CD8-positive, alpha-beta memory T cell (primary cell): ENCODE measurements around the gene MNAT1. TPM values are rescaled to one million over a fixed set of nuclear protein-coding genes. Genes with fewer than 3 reads are reported as not detected.
A peak's percentile ranks its signal among the peaks of the same experiment; 100 is the strongest.
"Not testable (repeated sequence)": the region's sequence is repeated elsewhere in the genome, so short reads cannot be mapped to it uniquely, and the experiment has no call there.

ENCODE experiments used
- CTCF ChIA-PET: fragments of 350-600 bp; sonication (Branson Sonifier 250); formaldehyde crosslinking; loops from one replicate; lab custom pipeline; 2021; ENCODE audit warnings: antibody characterized with exemption; lab: Charles Lee
- POLR2A ChIA-PET: fragments of 350-600 bp; sonication (Branson Sonifier 250); formaldehyde crosslinking; loops from one replicate; lab custom pipeline; 2021; ENCODE audit warnings: antibody characterized with exemption; lab: Charles Lee
- DNase-seq, 5 donors: peaks; one replicate each; pipeline versions ENCODE4 v3.0.0 to v3.0.0-alpha.2; 2020 to 2022; ENCODE audit warnings: mixed read lengths in 1 of 5
- H3K27ac ChIP-seq: one replicate; pipeline ENCODE4 v1.7.0; 2013; ENCODE audit warnings: low read depth, mild to moderate bottlenecking, low read length, moderate library complexity
- H3K27me3 ChIP-seq: 2 replicates; pipeline ENCODE4 v1.7.0; 2013; ENCODE audit warnings: low read length, mild to moderate bottlenecking; ENCODE audit not compliant: insufficient read depth, poor library complexity, severe bottlenecking
- H3K36me3 ChIP-seq: 2 replicates; pipeline ENCODE4 v1.7.0; 2013; ENCODE audit warnings: mild to moderate bottlenecking, low read length, moderate library complexity; ENCODE audit not compliant: insufficient read depth
- H3K4me1 ChIP-seq: 2 replicates; pipeline ENCODE4 v1.7.0; 2013; ENCODE audit warnings: mild to moderate bottlenecking, low read length, moderate library complexity; ENCODE audit not compliant: insufficient read depth
- H3K4me3 ChIP-seq: 2 replicates; pipeline ENCODE4 v1.7.0; 2013; ENCODE audit warnings: mild to moderate bottlenecking, low read length
- H3K9me3 ChIP-seq: 2 replicates; pipeline ENCODE4 v1.7.0; 2013; ENCODE audit warnings: mild to moderate bottlenecking, low read length
- H3K27ac Mint-ChIP-seq, 8 donors: one replicate each; pipeline ENCODE4 v1.8.0; 2020 to 2021; ENCODE audit warnings: mixed read lengths in 8 of 8, mild to moderate bottlenecking in 6 of 8, inconsistent platforms in 3 of 8, moderate library complexity in 3 of 8
- H3K27me3 Mint-ChIP-seq, 2 donors: one replicate each; pipeline ENCODE4 v1.8.0; 2020 to 2021; ENCODE audit warnings: mixed read lengths in 2 of 2, mild to moderate bottlenecking in 1 of 2, moderate library complexity in 1 of 2
- H3K36me3 Mint-ChIP-seq, 3 donors: one replicate each; pipeline ENCODE4 v1.8.0; 2020 to 2021; ENCODE audit warnings: mixed read lengths in 3 of 3, inconsistent platforms in 1 of 3, mild to moderate bottlenecking in 1 of 3
- H3K4me1 Mint-ChIP-seq, 3 donors: one replicate each; pipeline ENCODE4 v1.8.0; 2020 to 2021; ENCODE audit warnings: mixed read lengths in 3 of 3, inconsistent platforms in 1 of 3, mild to moderate bottlenecking in 1 of 3
- H3K4me3 Mint-ChIP-seq, 7 donors: one replicate each; pipeline ENCODE4 v1.8.0; 2020 to 2021; ENCODE audit warnings: mixed read lengths in 7 of 7, mild to moderate bottlenecking in 6 of 7, moderate library complexity in 4 of 7, inconsistent platforms in 2 of 7
- H3K9me3 Mint-ChIP-seq, 5 donors: one replicate each; pipeline ENCODE4 v1.8.0; 2020 to 2022; ENCODE audit warnings: mixed read lengths in 5 of 5, mild to moderate bottlenecking in 3 of 5, moderate library complexity in 2 of 5, inconsistent platforms in 1 of 5
- polyA plus RNA-seq: library from polyadenylated mRNA; unstranded; fragments of 300-500 nt; fragmentation: Illumina TruSeq; gene quantifications from one replicate; pipeline ENCODE4 v1.2.3, GENCODE V29; 2021
- total RNA-seq, 2 experiments: library from RNA; stranded (reverse); gene quantifications; one replicate each; pipeline ENCODE4 v1.2.3, GENCODE V29; 2021

MNAT1 gene
- total and polyA plus RNA-seq, 3 experiments from 2014 or later = 16.0 to 47.8 (median 37.1) TPM

- no peaks in the 10 kb centered on the region for H3K4me1 Mint-ChIP-seq
- ChIA-PET POLR2A (no interaction called here), CTCF (no interaction called here)
- H3K36me3 Mint-ChIP-seq = peaks cover 20 to 42% (median 33%) of the 10 kb centered on the region in 3 donors
- no peak overlapping the region for H3K4me3 Mint-ChIP-seq
- no peaks in the 10 kb centered on the region for H3K4me1 ChIP-seq
- H3K27me3 ChIP-seq = no peaks in the 10 kb centered on the region
- H3K27ac ChIP-seq = no peak overlapping the region
- DNase-seq = no peak
- no peaks in the 10 kb centered on the region for H3K9me3 ChIP-seq
- H3K36me3 ChIP-seq = peaks cover 4% of the 10 kb centered on the region
- H3K9me3 Mint-ChIP-seq = peaks cover 5 to 12% (median 11%) of the 10 kb centered on the region in 5 donors
- no peak overlapping the region for H3K27ac Mint-ChIP-seq
- no peaks in the 10 kb centered on the region for H3K27me3 Mint-ChIP-seq
- no peak overlapping the region for H3K4me3 ChIP-seq
Observed at GRCh38 chr14:60878121-60878520, 143.6 kb downstream of the MNAT1 start.

- ChIA-PET POLR2A (no interaction called here), CTCF (no interaction called here)
- Mint-ChIP-seq H3K27me3 (peaks cover 0 to under 1% of the 10 kb centered on the region in 2 donors), H3K9me3 (peaks cover 6 to 14% (median 13%) of the 10 kb centered on the region in 5 donors), H3K36me3 (peaks cover 22 to 46% (median 36%) of the 10 kb centered on the region in 3 donors), H3K4me1 (no peaks in the 10 kb centered on the region), H3K4me3 (no peak overlapping the region), H3K27ac (no peak overlapping the region)
- Histone ChIP-seq H3K9me3 (no peaks in the 10 kb centered on the region), H3K36me3 (peaks cover 4% of the 10 kb centered on the region), H3K4me3 (no peak overlapping the region), H3K27me3 (no peaks in the 10 kb centered on the region), H3K4me1 (no peaks in the 10 kb centered on the region), H3K27ac (no peak overlapping the region)
- no peak for DNase-seq
Observed at GRCh38 chr14:60878536-60878935, 144.0 kb downstream of the MNAT1 start.

GRCh38 chr14:60882219-60882618, 147.7 kb downstream of the MNAT1 start:
- H3K36me3 Mint-ChIP-seq = peaks cover 18 to 74% (median 65%) of the 10 kb centered on the region in 3 donors
- POLR2A ChIA-PET = no interaction called here
- peaks cover 5% of the 10 kb centered on the region for H3K9me3 ChIP-seq

GRCh38 chr14:60884134-60884533, 149.6 kb downstream of the MNAT1 start:
- no peak for DNase-seq
- CTCF ChIA-PET = no interaction called here
- no peak overlapping the region for H3K27ac Mint-ChIP-seq
- no peak overlapping the region for H3K4me3 ChIP-seq
- H3K4me1 Mint-ChIP-seq = peaks cover 6 to 9% (median 6%) of the 10 kb centered on the region in 3 donors
- peaks cover 18 to 77% (median 68%) of the 10 kb centered on the region in 3 donors for H3K36me3 Mint-ChIP-seq
- H3K9me3 ChIP-seq = peaks cover 5% of the 10 kb centered on the region
- peaks cover 35 to 48% (median 38%) of the 10 kb centered on the region in 5 donors for H3K9me3 Mint-ChIP-seq
- H3K27ac ChIP-seq = no peak overlapping the region
- POLR2A ChIA-PET = no interaction called here
- no peaks in the 10 kb centered on the region for H3K27me3 ChIP-seq
- H3K36me3 ChIP-seq = peaks cover 4% of the 10 kb centered on the region
- no peak overlapping the region for H3K4me3 Mint-ChIP-seq
- H3K4me1 ChIP-seq = no peaks in the 10 kb centered on the region
- peaks cover 0 to 1% of the 10 kb centered on the region in 2 donors for H3K27me3 Mint-ChIP-seq

More at GRCh38 chr14:60882219-60882618, 147.7 kb downstream of the MNAT1 start:
- no peaks in the 10 kb centered on the region for H3K27me3 ChIP-seq
- H3K4me3 Mint-ChIP-seq = no peak overlapping the region
- no peak overlapping the region for H3K4me3 ChIP-seq
- peaks cover 33 to 45% (median 35%) of the 10 kb centered on the region in 5 donors for H3K9me3 Mint-ChIP-seq
- H3K27ac ChIP-seq = no peak overlapping the region
- DNase-seq = no peak
- no peaks in the 10 kb centered on the region for H3K4me1 ChIP-seq
- CTCF ChIA-PET = no interaction called here
- H3K4me1 Mint-ChIP-seq = peaks cover 6 to 9% (median 6%) of the 10 kb centered on the region in 3 donors
- H3K36me3 ChIP-seq = peaks cover 4% of the 10 kb centered on the region
- peaks cover 0 to 1% of the 10 kb centered on the region in 2 donors for H3K27me3 Mint-ChIP-seq
- H3K27ac Mint-ChIP-seq = no peak overlapping the region

GRCh38 chr14:60890636-60891035, 156.1 kb downstream of the MNAT1 start:
- H3K4me3 Mint-ChIP-seq, POLR2A ChIA-PET, H3K4me1 ChIP-seq, H3K36me3 ChIP-seq, DNase-seq, H3K27me3 ChIP-seq, H3K27ac ChIP-seq, H3K9me3 ChIP-seq, H3K27me3 Mint-ChIP-seq, H3K4me3 ChIP-seq, CTCF ChIA-PET, H3K27ac Mint-ChIP-seq: not testable (repeated sequence)
- Mint-ChIP-seq H3K36me3 (peaks cover 1 to 28% (median 12%) of the 10 kb centered on the region in 3 donors), H3K9me3 (peaks cover 4 to 20% (median 8%) of the 10 kb centered on the region in 5 donors), H3K4me1 (peaks cover 26 to 37% (median 35%) of the 10 kb centered on the region in 3 donors)

GRCh38 chr14:60893911-60894310, 159.3 kb downstream of the MNAT1 start:
- Histone ChIP-seq H3K27me3 (no peaks in the 10 kb centered on the region), H3K36me3 (no peaks in the 10 kb centered on the region), H3K4me3 (no peak overlapping the region), H3K9me3 (no peaks in the 10 kb centered on the region), H3K4me1 (peaks cover 6% of the 10 kb centered on the region), H3K27ac (no peak overlapping the region)
- H3K27me3 Mint-ChIP-seq = peaks cover 0 to 1% of the 10 kb centered on the region in 2 donors
- H3K4me3 Mint-ChIP-seq = no peak overlapping the region
- POLR2A ChIA-PET = no interaction called here
- peaks cover 0 to 5% (median 2%) of the 10 kb centered on the region in 5 donors for H3K9me3 Mint-ChIP-seq
- peaks cover 1 to 13% (median 5%) of the 10 kb centered on the region in 3 donors for H3K36me3 Mint-ChIP-seq
- DNase-seq = no peak
- CTCF ChIA-PET = no interaction called here
- peak overlapping the region in 3 of 8 donors; percentile 23 to 48 (median 39) for H3K27ac Mint-ChIP-seq
- peaks cover 24 to 36% (median 31%) of the 10 kb centered on the region in 3 donors for H3K4me1 Mint-ChIP-seq

GRCh38 chr14:60904381-60904780, 169.8 kb downstream of the MNAT1 start:
- ChIA-PET CTCF (no interaction called here), POLR2A (no interaction called here)
- Histone ChIP-seq H3K4me3 (no peak overlapping the region), H3K4me1 (no peaks in the 10 kb centered on the region), H3K27me3 (no peaks in the 10 kb centered on the region), H3K36me3 (no peaks in the 10 kb centered on the region), H3K27ac (no peak overlapping the region), H3K9me3 (no peaks in the 10 kb centered on the region)
- Mint-ChIP-seq H3K36me3 (peaks cover 2 to 26% (median 8%) of the 10 kb centered on the region in 3 donors), H3K4me3 (no peak overlapping the region), H3K27me3 (no peaks in the 10 kb centered on the region), H3K27ac (no peak overlapping the region), H3K9me3 (peaks cover 0 to 5% (median 3%) of the 10 kb centered on the region in 5 donors), H3K4me1 (no peaks in the 10 kb centered on the region)
- DNase-seq = no peak

GRCh38 chr14:60905923-60906322, 171.4 kb downstream of the MNAT1 start:
- H3K4me1 Mint-ChIP-seq = no peaks in the 10 kb centered on the region
- no peak overlapping the region for H3K27ac ChIP-seq
- H3K36me3 ChIP-seq = no peaks in the 10 kb centered on the region
- H3K9me3 Mint-ChIP-seq = peaks cover 0 to 12% (median 7%) of the 10 kb centered on the region in 5 donors
- H3K4me1 ChIP-seq = no peaks in the 10 kb centered on the region
- peaks cover 2 to 25% (median 3%) of the 10 kb centered on the region in 3 donors for H3K36me3 Mint-ChIP-seq
- POLR2A ChIA-PET = no interaction called here
- H3K27ac Mint-ChIP-seq = no peak overlapping the region
- CTCF ChIA-PET = no interaction called here
- H3K9me3 ChIP-seq = no peaks in the 10 kb centered on the region
- no peaks in the 10 kb centered on the region for H3K27me3 ChIP-seq
- H3K4me3 ChIP-seq = no peak overlapping the region
- no peak for DNase-seq
- no peaks in the 10 kb centered on the region for H3K27me3 Mint-ChIP-seq
- H3K4me3 Mint-ChIP-seq = no peak overlapping the region
